ENCODE results near the gene SEMA5A.

Gene SEMA5A

GRCh38 chr5:9431151-9431495, 114.8 kb downstream of the SEMA5A start:
- H3K4me2 ChIP-seq (ENCODE audit: low read length), result no peak overlapping the region
- no peak overlapping the region for H3K56ac ChIP-seq (ENCODE audit: low read length)
- H3K23ac ChIP-seq (ENCODE audit: low read length), result no peak overlapping the region
- H3K4ac ChIP-seq (ENCODE audit: low read depth, low read length), result no peak overlapping the region
- H3K4me1 ChIP-seq (ENCODE audit: control insufficient read depth, low read depth, low read length), result no peaks in the 10 kb centered on the region
- H3K79me1 ChIP-seq (ENCODE audit: low read length), result no peaks in the 10 kb centered on the region
- no peaks in the 10 kb centered on the region for H3K36me3 ChIP-seq (ENCODE audit: control insufficient read depth, insufficient read depth, low read length)
- DNase-seq, result no peak
- no peak overlapping the region for H4K5ac ChIP-seq (ENCODE audit: low read length)
- no peak overlapping the region for H3K4me3 ChIP-seq (ENCODE audit: low read length)
- no peaks in the 10 kb centered on the region for H3K79me2 ChIP-seq (ENCODE audit: control insufficient read depth, insufficient read depth, low read length)
- H2AK5ac ChIP-seq (ENCODE audit: low read length), result no peak overlapping the region
- no peak overlapping the region for H2BK5ac ChIP-seq (ENCODE audit: low read length)
- H2BK15ac ChIP-seq (replicated peaks; ENCODE audit: low read depth), result no peak overlapping the region
- no peak overlapping the region for H2BK120ac ChIP-seq (ENCODE audit: low read depth, low read length)
- H3K27me3 ChIP-seq (ENCODE audit: insufficient read depth, low read length, poor library complexity), result no peaks in the 10 kb centered on the region
- no peak overlapping the region for H3K27ac ChIP-seq (ENCODE audit: low read depth, low read length)
- H4K8ac ChIP-seq (ENCODE audit: low read depth, low read length), result no peak overlapping the region
- no peak overlapping the region for H3K9ac ChIP-seq (ENCODE audit: low read length)
- H3K18ac ChIP-seq (ENCODE audit: low read length), result no peak overlapping the region

GRCh38 chr5:9430306-9430705, 115.6 kb downstream of the SEMA5A start:
- no peak overlapping the region for H4K8ac ChIP-seq (ENCODE audit: low read depth, low read length)
- H3K4ac ChIP-seq (ENCODE audit: low read depth, low read length), result no peak overlapping the region
- H3K27me3 ChIP-seq (ENCODE audit: insufficient read depth, low read length, poor library complexity), result no peaks in the 10 kb centered on the region
- H3K79me2 ChIP-seq (ENCODE audit: control insufficient read depth, insufficient read depth, low read length), result no peaks in the 10 kb centered on the region
- no peaks in the 10 kb centered on the region for H3K4me1 ChIP-seq (ENCODE audit: control insufficient read depth, low read depth, low read length)
- H2AK5ac ChIP-seq (ENCODE audit: low read length), result no peak overlapping the region
- no CpG with 5 or more reads among the region's 2 CpGs for WGBS (ENCODE audit: extremely low coverage, insufficient coverage, low lambda C conversion rate)
- no peak overlapping the region for H2BK5ac ChIP-seq (ENCODE audit: low read length)
- H3K36me3 ChIP-seq (ENCODE audit: control insufficient read depth, insufficient read depth, low read length), result no peaks in the 10 kb centered on the region
- H4K5ac ChIP-seq (ENCODE audit: low read length), result no peak overlapping the region
- no peak overlapping the region for H3K4me3 ChIP-seq (ENCODE audit: low read length)
- no peak overlapping the region for H3K23ac ChIP-seq (ENCODE audit: low read length)
- no peak overlapping the region for H3K56ac ChIP-seq (ENCODE audit: low read length)
- no peak overlapping the region for H3K27ac ChIP-seq (ENCODE audit: low read depth, low read length)
- no peak overlapping the region for H3K4me2 ChIP-seq (ENCODE audit: low read length)
- DNase-seq, result no peak
- no peak overlapping the region for H3K18ac ChIP-seq (ENCODE audit: low read length)
- H2BK15ac ChIP-seq (replicated peaks; ENCODE audit: low read depth), result no peak overlapping the region
- no peaks in the 10 kb centered on the region for H3K79me1 ChIP-seq (ENCODE audit: low read length)
- H3K9ac ChIP-seq (ENCODE audit: low read length), result no peak overlapping the region
- no peak overlapping the region for H2BK120ac ChIP-seq (ENCODE audit: low read depth, low read length)

- no peaks in the 10 kb centered on the region for H3K4me1 ChIP-seq (ENCODE audit: control insufficient read depth, low read depth, low read length)
- H3K4me3 ChIP-seq (ENCODE audit: low read length), result no peak overlapping the region
- no peak overlapping the region for H3K56ac ChIP-seq (ENCODE audit: low read length)
- H3K18ac ChIP-seq (ENCODE audit: low read length), result no peak overlapping the region
- H4K8ac ChIP-seq (ENCODE audit: low read depth, low read length), result no peak overlapping the region
- H2AK5ac ChIP-seq (ENCODE audit: low read length), result no peak overlapping the region
- H3K36me3 ChIP-seq (ENCODE audit: control insufficient read depth, insufficient read depth, low read length), result no peaks in the 10 kb centered on the region
- no peak overlapping the region for H3K23ac ChIP-seq (ENCODE audit: low read length)
- H2BK120ac ChIP-seq (ENCODE audit: low read depth, low read length), result no peak overlapping the region
- no peaks in the 10 kb centered on the region for H3K27me3 ChIP-seq (ENCODE audit: insufficient read depth, low read length, poor library complexity)
- DNase-seq, result no peak
- H2BK5ac ChIP-seq (ENCODE audit: low read length), result no peak overlapping the region
- no peak overlapping the region for H3K27ac ChIP-seq (ENCODE audit: low read depth, low read length)
- peaks cover under 1% of the 10 kb centered on the region for H3K79me1 ChIP-seq (ENCODE audit: low read length)
- H3K4ac ChIP-seq (ENCODE audit: low read depth, low read length), result no peak overlapping the region
- no peaks in the 10 kb centered on the region for H3K79me2 ChIP-seq (ENCODE audit: control insufficient read depth, insufficient read depth, low read length)
- H2BK15ac ChIP-seq (replicated peaks; ENCODE audit: low read depth), result no peak overlapping the region
- H3K4me2 ChIP-seq (ENCODE audit: low read length), result no peak overlapping the region
- no CpG with 5 or more reads among the region's 8 CpGs for WGBS (ENCODE audit: extremely low coverage, insufficient coverage, low lambda C conversion rate)
- H3K9ac ChIP-seq (ENCODE audit: low read length), result no peak overlapping the region
- no peak overlapping the region for H4K5ac ChIP-seq (ENCODE audit: low read length)
Observed at GRCh38 chr5:9429691-9430215, 116.1 kb downstream of the SEMA5A start.

- Histone ChIP-seq H2BK5ac (ENCODE audit: low read length) (no peak overlapping the region), H2AK5ac (ENCODE audit: low read length) (no peak overlapping the region), H3K36me3 (ENCODE audit: control insufficient read depth, insufficient read depth, low read length) (no peaks in the 10 kb centered on the region), H3K9ac (ENCODE audit: low read length) (no peak overlapping the region), H4K8ac (ENCODE audit: low read depth, low read length) (no peak overlapping the region), H3K4me2 (ENCODE audit: low read length) (no peak overlapping the region), H3K18ac (ENCODE audit: low read length) (no peak overlapping the region), H3K4ac (ENCODE audit: low read depth, low read length) (no peak overlapping the region), H3K27me3 (ENCODE audit: insufficient read depth, low read length, poor library complexity) (no peaks in the 10 kb centered on the region), H2BK120ac (ENCODE audit: low read depth, low read length) (no peak overlapping the region), H4K5ac (ENCODE audit: low read length) (no peak overlapping the region), H3K79me1 (ENCODE audit: low read length) (peaks cover 5% of the 10 kb centered on the region), H3K79me2 (ENCODE audit: control insufficient read depth, insufficient read depth, low read length) (no peaks in the 10 kb centered on the region), H3K23ac (ENCODE audit: low read length) (no peak overlapping the region), H3K4me1 (ENCODE audit: control insufficient read depth, low read depth, low read length) (peaks cover 2% of the 10 kb centered on the region), H3K27ac (ENCODE audit: low read depth, low read length) (no peak overlapping the region), H2BK15ac (replicated peaks; ENCODE audit: low read depth) (no peak overlapping the region), H3K4me3 (ENCODE audit: low read length) (no peak overlapping the region), H3K56ac (ENCODE audit: low read length) (no peak overlapping the region)
- no peak for DNase-seq
- WGBS (ENCODE audit: extremely low coverage, insufficient coverage, low lambda C conversion rate), result no CpG with 5 or more reads among the region's 4 CpGs
Observed at GRCh38 chr5:9428272-9428671, 117.6 kb downstream of the SEMA5A start.

GRCh38 chr5:9425710-9426109, 120.2 kb downstream of the SEMA5A start:
- H3K23ac ChIP-seq (ENCODE audit: low read length), result no peak overlapping the region
- no peak for DNase-seq
- H2BK15ac ChIP-seq (replicated peaks; ENCODE audit: low read depth), result no peak overlapping the region
- H3K27ac ChIP-seq (ENCODE audit: low read depth, low read length), result no peak overlapping the region
- H4K8ac ChIP-seq (ENCODE audit: low read depth, low read length), result no peak overlapping the region
- no peak overlapping the region for H3K4me3 ChIP-seq (ENCODE audit: low read length)
- no peak overlapping the region for H3K56ac ChIP-seq (ENCODE audit: low read length)
- H3K4me2 ChIP-seq (ENCODE audit: low read length), result no peak overlapping the region
- no peak overlapping the region for H2BK5ac ChIP-seq (ENCODE audit: low read length)
- no peak overlapping the region for H3K9ac ChIP-seq (ENCODE audit: low read length)
- H4K5ac ChIP-seq (ENCODE audit: low read length), result no peak overlapping the region
- no peaks in the 10 kb centered on the region for H3K27me3 ChIP-seq (ENCODE audit: insufficient read depth, low read length, poor library complexity)
- no peak overlapping the region for H2AK5ac ChIP-seq (ENCODE audit: low read length)
- peaks cover 2% of the 10 kb centered on the region for H3K4me1 ChIP-seq (ENCODE audit: control insufficient read depth, low read depth, low read length)
- no peaks in the 10 kb centered on the region for H3K79me2 ChIP-seq (ENCODE audit: control insufficient read depth, insufficient read depth, low read length)
- H2BK120ac ChIP-seq (ENCODE audit: low read depth, low read length), result no peak overlapping the region
- peaks cover 2% of the 10 kb centered on the region for H3K36me3 ChIP-seq (ENCODE audit: control insufficient read depth, insufficient read depth, low read length)
- peaks cover 5% of the 10 kb centered on the region for H3K79me1 ChIP-seq (ENCODE audit: low read length)
- H3K18ac ChIP-seq (ENCODE audit: low read length), result no peak overlapping the region
- H3K4ac ChIP-seq (ENCODE audit: low read depth, low read length), result no peak overlapping the region

GRCh38 chr5:9423571-9423970, 122.3 kb downstream of the SEMA5A start:
- no peaks in the 10 kb centered on the region for H3K27me3 ChIP-seq (ENCODE audit: insufficient read depth, low read length, poor library complexity)
- H3K4ac ChIP-seq (ENCODE audit: low read depth, low read length), result no peak overlapping the region
- no peak overlapping the region for H3K23ac ChIP-seq (ENCODE audit: low read length)
- H3K56ac ChIP-seq (ENCODE audit: low read length), result no peak overlapping the region
- no peak overlapping the region for H3K4me2 ChIP-seq (ENCODE audit: low read length)
- H2BK5ac ChIP-seq (ENCODE audit: low read length), result no peak overlapping the region
- H3K79me2 ChIP-seq (ENCODE audit: control insufficient read depth, insufficient read depth, low read length), result no peaks in the 10 kb centered on the region
- no peak overlapping the region for H3K18ac ChIP-seq (ENCODE audit: low read length)
- H3K36me3 ChIP-seq (ENCODE audit: control insufficient read depth, insufficient read depth, low read length), result peaks cover 2% of the 10 kb centered on the region
- H3K9ac ChIP-seq (ENCODE audit: low read length), result no peak overlapping the region
- no peak overlapping the region for H4K5ac ChIP-seq (ENCODE audit: low read length)
- H2BK15ac ChIP-seq (replicated peaks; ENCODE audit: low read depth), result no peak overlapping the region
- WGBS (ENCODE audit: extremely low coverage, insufficient coverage, low lambda C conversion rate), result no CpG with 5 or more reads among the region's 1 CpG
- H3K79me1 ChIP-seq (ENCODE audit: low read length), result peaks cover 5% of the 10 kb centered on the region
- peak; percentile 38 for DNase-seq
- H3K4me3 ChIP-seq (ENCODE audit: low read length), result no peak overlapping the region
- no peak overlapping the region for H2BK120ac ChIP-seq (ENCODE audit: low read depth, low read length)
- H2AK5ac ChIP-seq (ENCODE audit: low read length), result no peak overlapping the region
- peaks cover 2% of the 10 kb centered on the region for H3K4me1 ChIP-seq (ENCODE audit: control insufficient read depth, low read depth, low read length)
- no peak overlapping the region for H3K27ac ChIP-seq (ENCODE audit: low read depth, low read length)
- no peak overlapping the region for H4K8ac ChIP-seq (ENCODE audit: low read depth, low read length)
